ENCODE data around the gene ADAMTSL2.

Gene ADAMTSL2

GRCh38 chr9:133570691-133571080 is 36.2 kb downstream of the ADAMTSL2 start:
- H3K4me3 ChIP-seq (ENCODE audit: low read depth in 1 of 2, low read length in 1 of 2) = no peak overlapping the region

GRCh38 chr9:133571391-133571890 is 36.9 kb downstream of the ADAMTSL2 start:
- TF ChIP-seq, protein P1, sequence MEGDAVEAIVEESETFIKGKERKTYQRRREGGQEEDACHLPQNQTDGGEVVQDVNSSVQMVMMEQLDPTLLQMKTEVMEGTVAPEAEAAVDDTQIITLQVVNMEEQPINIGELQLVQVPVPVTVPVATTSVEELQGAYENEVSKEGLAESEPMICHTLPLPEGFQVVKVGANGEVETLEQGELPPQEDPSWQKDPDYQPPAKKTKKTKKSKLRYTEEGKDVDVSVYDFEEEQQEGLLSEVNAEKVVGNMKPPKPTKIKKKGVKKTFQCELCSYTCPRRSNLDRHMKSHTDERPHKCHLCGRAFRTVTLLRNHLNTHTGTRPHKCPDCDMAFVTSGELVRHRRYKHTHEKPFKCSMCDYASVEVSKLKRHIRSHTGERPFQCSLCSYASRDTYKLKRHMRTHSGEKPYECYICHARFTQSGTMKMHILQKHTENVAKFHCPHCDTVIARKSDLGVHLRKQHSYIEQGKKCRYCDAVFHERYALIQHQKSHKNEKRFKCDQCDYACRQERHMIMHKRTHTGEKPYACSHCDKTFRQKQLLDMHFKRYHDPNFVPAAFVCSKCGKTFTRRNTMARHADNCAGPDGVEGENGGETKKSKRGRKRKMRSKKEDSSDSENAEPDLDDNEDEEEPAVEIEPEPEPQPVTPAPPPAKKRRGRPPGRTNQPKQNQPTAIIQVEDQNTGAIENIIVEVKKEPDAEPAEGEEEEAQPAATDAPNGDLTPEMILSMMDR (IDR thresholded peaks at IDR 0.05) = no peak
- H3K36me3 ChIP-seq = no peaks in the 10 kb centered on the region
- H3K4me1 ChIP-seq (ENCODE audit: control insufficient read depth in 1 of 2, insufficient read depth in 1 of 2, low read depth in 1 of 2, low read length in 1 of 2) = no peaks in the 10 kb centered on the region
- peaks cover 15% of the 10 kb centered on the region for H3K27me3 ChIP-seq
- no peak overlapping the region for H3K4me3 ChIP-seq (ENCODE audit: low read depth in 1 of 2, low read length in 1 of 2)
- H3K27ac ChIP-seq = no peak overlapping the region
- no peaks in the 10 kb centered on the region for H3K9me3 ChIP-seq

More at GRCh38 chr9:133570691-133571080, 36.2 kb downstream of the ADAMTSL2 start:
- no peak overlapping the region for H3K27ac ChIP-seq
- H3K4me1 ChIP-seq (ENCODE audit: control insufficient read depth in 1 of 2, insufficient read depth in 1 of 2, low read depth in 1 of 2, low read length in 1 of 2) = no peaks in the 10 kb centered on the region
- H3K36me3 ChIP-seq = no peaks in the 10 kb centered on the region
- TF ChIP-seq, protein P1 (IDR thresholded peaks at IDR 0.05) = no peak
- no peaks in the 10 kb centered on the region for H3K9me3 ChIP-seq
- H3K27me3 ChIP-seq = peaks cover 9% of the 10 kb centered on the region

DNA sequence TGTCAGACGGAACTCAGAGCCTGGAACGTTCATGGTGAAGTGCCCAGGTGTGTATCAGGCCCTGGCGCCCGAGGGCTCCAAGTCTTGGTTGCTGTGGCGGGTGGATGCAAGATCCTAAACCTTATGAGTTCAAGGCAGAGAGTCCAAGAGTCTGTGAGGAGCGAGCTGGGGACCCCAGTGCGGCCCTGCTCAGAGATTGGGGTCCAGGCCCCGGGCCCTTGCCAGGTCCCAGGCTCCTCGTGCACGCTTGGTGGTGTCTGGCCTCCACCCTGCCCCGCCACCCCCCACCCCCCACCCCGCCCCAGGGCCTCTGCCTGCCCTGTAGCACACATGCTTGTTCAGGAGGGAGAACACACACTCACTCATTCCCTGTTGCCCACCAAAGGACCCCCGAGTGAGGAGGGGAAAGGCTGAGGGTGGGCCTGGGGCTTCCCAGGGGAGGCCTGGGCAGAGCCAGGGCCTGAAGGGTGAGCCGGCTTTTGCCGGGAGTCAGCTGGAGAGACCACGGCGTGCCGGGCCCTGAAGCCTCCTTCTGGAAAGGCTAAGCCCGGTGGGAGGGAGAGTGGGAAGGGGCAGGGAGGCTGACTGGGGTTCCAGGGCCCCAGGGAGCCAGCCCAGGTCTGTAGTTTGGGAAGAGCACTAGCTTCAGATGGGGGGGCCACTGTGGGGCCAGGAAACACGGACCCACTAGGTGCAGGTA is 37.5 kb downstream of the ADAMTSL2 start:
- no peaks in the 10 kb centered on the region for H3K4me1 ChIP-seq (ENCODE audit: control insufficient read depth in 1 of 2, insufficient read depth in 1 of 2, low read depth in 1 of 2, low read length in 1 of 2)
- H3K27ac ChIP-seq = no peak overlapping the region
- peaks cover 21% of the 10 kb centered on the region for H3K27me3 ChIP-seq
- no peaks in the 10 kb centered on the region for H3K36me3 ChIP-seq
- TF ChIP-seq, protein P1 (IDR thresholded peaks at IDR 0.05) = no peak
- no peak overlapping the region for H3K4me3 ChIP-seq (ENCODE audit: low read depth in 1 of 2, low read length in 1 of 2)
- no peaks in the 10 kb centered on the region for H3K9me3 ChIP-seq

GRCh38 chr9:133572821-133573361 is 38.4 kb downstream of the ADAMTSL2 start:
- H3K27ac ChIP-seq = no peak overlapping the region
- H3K4me3 ChIP-seq (ENCODE audit: low read depth in 1 of 2, low read length in 1 of 2) = no peak overlapping the region
- no peaks in the 10 kb centered on the region for H3K4me1 ChIP-seq (ENCODE audit: control insufficient read depth in 1 of 2, insufficient read depth in 1 of 2, low read depth in 1 of 2, low read length in 1 of 2)
- peaks cover 30% of the 10 kb centered on the region for H3K27me3 ChIP-seq
- no peaks in the 10 kb centered on the region for H3K9me3 ChIP-seq
- no peaks in the 10 kb centered on the region for H3K36me3 ChIP-seq
- TF ChIP-seq, protein P1 (IDR thresholded peaks at IDR 0.05) = no peak

DNA sequence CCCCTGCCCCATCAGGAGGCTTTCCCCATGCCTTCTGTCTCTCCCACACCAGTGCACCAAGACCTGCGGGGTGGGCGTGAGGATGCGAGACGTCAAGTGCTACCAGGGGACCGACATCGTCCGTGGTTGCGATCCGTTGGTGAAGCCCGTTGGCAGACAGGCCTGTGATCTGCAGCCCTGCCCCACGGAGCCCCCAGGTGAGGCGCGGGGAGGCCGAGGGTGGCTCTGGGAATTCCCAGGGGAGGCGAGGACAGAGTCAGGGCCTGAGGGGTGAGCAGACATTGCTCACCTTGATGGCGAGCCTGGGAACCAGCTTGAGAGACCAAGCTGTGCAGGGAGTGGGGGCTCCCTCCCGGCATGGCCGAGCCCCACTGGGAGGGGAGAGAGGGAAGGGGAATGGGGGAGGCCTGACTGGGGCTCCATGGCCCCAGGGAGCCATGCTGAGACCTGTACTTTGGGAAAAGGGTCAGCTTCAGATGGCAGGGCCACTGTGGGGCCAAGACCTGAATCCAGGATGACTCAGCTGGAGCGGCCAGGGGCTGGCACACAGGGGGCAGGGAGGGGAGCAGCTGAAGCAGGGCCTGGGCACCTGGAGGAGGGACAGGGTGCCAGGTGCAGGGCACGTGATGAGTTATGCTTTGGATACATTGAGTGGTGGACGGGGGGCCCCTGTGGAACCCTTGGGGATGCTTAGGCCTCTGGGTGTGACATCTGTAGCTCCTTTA is 39.4 kb downstream of the ADAMTSL2 start:
- Histone ChIP-seq H3K4me3 (ENCODE audit: low read depth in 1 of 2, low read length in 1 of 2) (no peak overlapping the region), H3K4me1 (ENCODE audit: control insufficient read depth in 1 of 2, insufficient read depth in 1 of 2, low read depth in 1 of 2, low read length in 1 of 2) (no peaks in the 10 kb centered on the region), H3K36me3 (no peaks in the 10 kb centered on the region), H3K27me3 (peaks cover 41% of the 10 kb centered on the region), H3K9me3 (no peaks in the 10 kb centered on the region), H3K27ac (no peak overlapping the region)
- TF ChIP-seq, protein P1 (IDR thresholded peaks at IDR 0.05) = no peak
